Measurements from ENCODE around the gene DDC.
"Not testable (repeated sequence)": the region's sequence is repeated elsewhere in the genome, so short reads cannot be mapped to it uniquely, and the experiment has no call there.

DDC gene

GRCh38 chr7:50554431-50555322, 10.5 kb downstream of the DDC start:
- DNase-seq (ENCODE audit: insufficient read length, low spot score) (no peak), FAIRE-seq (no peak)
- TF ChIP-seq POLR2A (IDR thresholded peaks at IDR 0.05; ENCODE audit: low read depth, low read length) = no peak

DNA sequence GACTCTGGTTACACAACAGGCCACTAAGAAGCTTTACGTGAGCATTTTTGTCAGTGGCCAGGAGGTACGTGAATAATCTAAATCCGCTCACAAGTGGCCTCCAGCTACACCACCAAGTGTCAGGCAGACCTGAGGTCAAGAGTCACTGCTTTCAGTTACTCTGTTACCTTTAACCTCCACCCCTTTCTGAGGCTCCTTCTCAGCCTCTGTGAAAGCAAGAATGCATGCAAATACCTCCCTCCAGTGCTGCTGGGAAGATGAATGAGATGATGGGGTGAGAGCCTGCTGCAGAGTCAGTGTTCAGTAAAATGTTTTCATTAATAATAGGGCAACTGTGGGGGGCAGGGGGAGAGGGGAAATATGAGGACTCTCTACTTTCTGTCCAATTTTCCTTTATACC, 11.2 kb downstream of the DDC start:
- no peak for TF ChIP-seq POLR2A (IDR thresholded peaks at IDR 0.05; ENCODE audit: low read depth, low read length)
- DNase-seq (ENCODE audit: insufficient read length, low spot score) (no peak), FAIRE-seq (no peak)

GRCh38 chr7:50552921-50553320, 12.3 kb downstream of the DDC start:
- TF ChIP-seq POLR2A (IDR thresholded peaks at IDR 0.05; ENCODE audit: low read depth, low read length) = no peak
- DNase-seq (ENCODE audit: insufficient read length, low spot score) (peak; percentile 29), FAIRE-seq (no peak)

DNA sequence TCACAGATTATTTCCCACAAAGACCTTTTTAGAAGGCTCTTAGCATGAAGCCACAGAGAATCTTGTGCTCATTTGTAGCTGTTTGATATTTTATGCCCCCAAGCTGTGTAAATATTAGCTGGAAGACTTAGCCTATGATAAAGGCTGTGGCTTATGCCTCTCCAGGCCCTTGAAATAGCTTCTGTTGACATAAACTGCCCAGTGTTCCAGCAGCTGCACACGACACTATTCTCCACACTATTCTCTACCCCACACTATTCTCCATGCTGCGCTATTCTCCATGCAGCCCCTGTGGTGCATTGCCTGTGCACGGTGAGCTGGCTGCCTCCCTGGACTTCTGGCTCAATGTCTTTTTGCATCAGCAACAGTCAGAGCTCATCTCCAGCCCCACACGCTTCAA, 13.1 kb downstream of the DDC start:
- no peak for DNase-seq (ENCODE audit: insufficient read length, low spot score)

DNA sequence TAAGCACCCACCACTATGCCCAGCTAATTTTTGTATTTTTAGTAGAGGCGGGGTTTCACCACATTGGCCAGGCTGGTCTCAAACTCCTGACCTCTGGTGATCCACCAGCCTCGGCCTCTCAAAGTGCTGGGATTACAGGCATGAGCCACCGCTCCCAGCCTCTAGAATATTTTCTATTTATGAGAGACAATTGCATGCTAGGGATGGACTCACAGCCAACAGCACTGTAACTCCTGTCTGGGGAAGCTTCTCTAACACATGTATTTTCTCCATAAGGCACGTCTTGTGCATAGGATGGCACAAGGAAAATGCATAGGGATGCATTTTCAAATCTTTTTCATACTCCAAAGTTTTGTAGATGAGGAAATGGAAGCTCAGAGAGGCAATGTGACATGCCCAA, 19.6 kb downstream of the DDC start:
- FAIRE-seq = not testable (repeated sequence)

More for the DNA sequence above, 13.1 kb downstream of the DDC start:
- no peak for TF ChIP-seq POLR2A (IDR thresholded peaks at IDR 0.05; ENCODE audit: low read depth, low read length)
- no peak for FAIRE-seq

DNA sequence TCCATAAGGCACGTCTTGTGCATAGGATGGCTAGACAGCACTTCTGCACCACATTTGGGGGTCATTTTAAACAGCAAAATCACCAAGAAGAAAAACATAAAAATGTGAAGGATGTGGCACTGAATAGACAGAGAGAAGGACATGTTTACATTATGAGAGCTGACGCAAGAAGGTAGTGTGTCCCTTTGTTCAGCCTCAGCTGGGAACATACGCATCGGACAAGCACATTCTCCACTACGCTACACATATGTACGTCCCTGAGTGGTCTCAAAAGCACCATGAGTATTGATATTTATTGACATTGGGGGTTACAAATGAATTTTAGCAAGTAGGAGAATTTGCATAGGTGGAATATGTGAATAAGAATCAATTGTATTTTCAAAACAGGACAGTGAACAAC, 20.2 kb downstream of the DDC start:
- TF ChIP-seq POLR2A (IDR thresholded peaks at IDR 0.05; ENCODE audit: low read depth, low read length) = no peak
- FAIRE-seq (no peak), DNase-seq (ENCODE audit: insufficient read length, low spot score) (no peak)

More for the DNA sequence above, 19.6 kb downstream of the DDC start:
- not testable (repeated sequence) for DNase-seq (ENCODE audit: insufficient read length, low spot score)

DNA sequence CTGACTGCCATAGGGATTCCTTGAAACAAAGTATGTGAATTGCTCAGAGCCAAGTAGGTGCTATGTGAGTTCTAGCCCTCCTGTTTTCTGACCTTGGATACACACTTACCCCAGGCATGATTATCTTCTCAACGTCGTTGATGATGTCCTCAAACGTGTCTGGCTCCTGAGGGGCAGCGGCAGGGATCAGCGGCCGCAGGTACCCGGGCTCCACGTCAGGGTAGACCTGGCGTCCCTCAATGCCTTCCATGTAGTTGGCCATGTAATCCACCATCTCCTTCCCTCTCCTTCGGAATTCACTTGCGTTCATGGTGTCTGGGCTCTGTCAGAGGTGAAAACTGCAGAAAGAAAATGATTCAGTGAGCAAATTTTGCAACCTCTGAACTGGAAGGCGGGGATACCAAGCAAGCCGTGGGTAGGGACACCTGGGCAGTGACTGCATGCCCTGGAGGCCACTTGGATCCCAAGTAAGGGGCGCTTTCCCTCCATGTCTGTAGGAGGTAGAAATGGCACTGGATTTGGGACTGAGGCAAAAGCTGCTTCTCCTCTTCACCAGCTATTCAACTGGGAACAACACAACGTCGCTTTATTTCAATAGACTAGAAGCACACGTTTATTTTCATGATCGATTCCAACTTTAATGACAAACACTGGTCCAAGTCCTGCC, 21.3 kb downstream of the DDC start:
- TF ChIP-seq POLR2A (IDR thresholded peaks at IDR 0.05; ENCODE audit: low read depth, low read length) = no peak
- DNase-seq (ENCODE audit: insufficient read length, low spot score) (no peak), FAIRE-seq (no peak)

GRCh38 chr7:50542132-50542531, 23.1 kb downstream of the DDC start:
- DNase-seq (ENCODE audit: insufficient read length, low spot score) (no peak), FAIRE-seq (no peak)
- no peak for TF ChIP-seq POLR2A (IDR thresholded peaks at IDR 0.05; ENCODE audit: low read depth, low read length)

DNA sequence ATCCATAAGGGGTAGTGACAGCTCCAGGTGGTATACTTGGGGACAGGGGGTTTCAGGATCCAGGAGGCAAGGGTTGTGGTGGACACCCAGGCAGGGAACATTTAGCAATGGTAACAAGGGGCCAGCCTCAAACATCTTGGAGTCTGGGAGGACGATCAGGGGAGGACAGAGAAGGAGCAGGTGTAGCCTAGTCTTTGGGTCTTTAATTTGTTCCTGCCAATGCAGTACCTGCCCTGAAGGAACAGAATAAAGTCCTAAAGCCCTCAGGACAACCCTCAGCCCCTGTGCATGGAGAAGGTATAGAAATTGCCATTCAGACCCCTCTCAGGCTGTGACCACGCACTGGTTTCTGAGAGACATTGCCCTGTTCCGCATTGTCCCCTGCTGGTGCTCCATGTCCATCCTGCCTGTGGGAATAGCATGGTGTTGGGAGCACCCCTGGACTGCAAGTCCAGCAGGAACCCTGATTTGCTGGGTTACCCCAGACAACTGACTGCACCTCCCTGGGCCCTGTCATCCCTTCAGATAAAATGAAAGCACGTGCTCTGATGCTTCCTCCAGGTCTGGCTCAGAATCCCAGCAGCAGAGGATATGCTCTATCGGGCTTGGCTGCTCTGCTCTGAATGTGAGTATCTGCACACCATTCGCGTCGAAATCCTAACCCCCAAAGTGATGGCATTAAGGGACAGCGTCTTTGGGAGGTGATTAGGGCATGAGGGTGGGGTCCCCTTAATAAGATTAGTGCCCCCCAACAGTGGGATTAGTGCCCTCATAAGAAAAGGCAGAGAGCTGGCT, 24.2 kb downstream of the DDC start:
- no peak for TF ChIP-seq POLR2A (IDR thresholded peaks at IDR 0.05; ENCODE audit: low read depth, low read length)
- FAIRE-seq (no peak), DNase-seq (ENCODE audit: insufficient read length, low spot score) (no peak)

GRCh38 chr7:50539725-50540124, 25.5 kb downstream of the DDC start:
- DNase-seq (ENCODE audit: insufficient read length, low spot score) (no peak), FAIRE-seq (no peak)
- TF ChIP-seq POLR2A (IDR thresholded peaks at IDR 0.05; ENCODE audit: low read depth, low read length) = no peak

DNA sequence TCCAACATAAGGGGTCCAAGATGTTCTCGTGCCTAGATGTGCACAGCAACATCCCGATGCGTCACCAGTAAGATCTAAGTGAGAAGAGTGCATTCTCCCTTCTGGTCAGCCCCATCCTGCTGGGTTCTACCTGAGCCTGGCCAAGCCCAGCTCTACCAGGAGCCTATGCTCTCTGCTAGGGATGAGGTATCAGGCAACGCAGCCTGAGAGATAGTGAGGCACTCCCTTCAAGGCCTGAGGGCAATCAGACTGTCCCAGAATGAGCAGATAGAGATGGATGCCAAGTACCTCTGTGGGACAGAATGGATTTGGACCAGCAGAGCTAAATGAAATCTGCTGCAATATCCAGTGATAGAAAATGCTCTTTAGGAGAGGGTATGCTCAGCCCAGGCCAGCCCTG, 26.7 kb downstream of the DDC start:
- no peak for TF ChIP-seq POLR2A (IDR thresholded peaks at IDR 0.05; ENCODE audit: low read depth, low read length)
- no peak for FAIRE-seq

GRCh38 chr7:50537417-50537816, 27.8 kb downstream of the DDC start:
- FAIRE-seq (no peak), DNase-seq (ENCODE audit: insufficient read length, low spot score) (no peak)
- no peak for TF ChIP-seq POLR2A (IDR thresholded peaks at IDR 0.05; ENCODE audit: low read depth, low read length)

More for the DNA sequence above, 26.7 kb downstream of the DDC start:
- no peak for DNase-seq (ENCODE audit: insufficient read length, low spot score)

GRCh38 chr7:50535291-50535711, 29.9 kb downstream of the DDC start:
- FAIRE-seq = not testable (repeated sequence)
- DNase-seq (ENCODE audit: insufficient read length, low spot score) = peak; percentile 69

DNA sequence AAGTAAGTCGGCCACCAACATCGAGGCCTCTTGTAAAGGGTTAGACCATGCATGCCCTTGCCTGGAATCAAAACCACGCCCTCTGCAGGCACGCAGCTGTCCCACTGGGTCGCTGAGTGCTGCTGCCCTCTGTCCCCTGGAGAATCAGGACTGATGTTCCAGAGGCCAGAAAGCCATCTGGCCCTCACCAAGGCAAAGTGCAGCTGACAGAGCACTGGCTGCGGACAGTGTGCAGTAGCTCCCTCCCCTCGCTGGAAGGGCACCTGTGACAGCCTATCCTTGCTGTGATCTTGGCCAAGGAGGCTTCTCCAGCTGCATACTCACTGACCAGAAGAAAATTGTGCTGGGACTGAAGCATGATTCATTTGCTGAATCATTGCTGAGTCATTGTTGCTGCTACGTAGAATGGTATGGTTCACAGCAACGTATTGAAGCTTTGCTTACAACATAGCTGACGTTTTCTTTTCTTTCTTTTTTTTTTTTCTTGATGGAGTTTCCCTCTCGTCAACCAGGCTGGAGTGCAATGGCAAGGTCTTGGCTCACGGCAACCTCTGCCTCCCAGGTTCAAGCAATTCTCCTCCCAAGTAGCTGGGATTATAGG, 30.4 kb downstream of the DDC start:
- FAIRE-seq (peak; percentile 93), DNase-seq (ENCODE audit: insufficient read length, low spot score) (peak; percentile 92)
- TF ChIP-seq POLR2A (IDR thresholded peaks at IDR 0.05; ENCODE audit: low read depth, low read length) = 0 out of 2 replicates have a peak, but pooled peaks have one; percentile 18
